ENCODE data around the gene DPH1.

The DPH1 gene

DNA sequence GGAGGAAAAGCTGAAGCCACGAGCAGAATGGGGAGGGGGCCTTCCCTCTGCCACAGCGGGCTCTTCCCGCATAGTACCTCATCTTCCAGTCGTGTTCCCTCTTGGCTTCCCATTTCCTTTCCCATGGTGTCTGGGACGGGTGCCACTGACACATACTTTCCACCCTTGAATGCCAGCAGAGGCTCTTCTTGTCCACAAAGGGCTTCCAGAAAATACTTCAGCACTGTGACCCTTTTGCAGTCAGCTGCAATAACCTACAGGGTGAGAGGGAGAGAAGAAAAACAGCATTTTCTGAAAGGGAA lies 55.6 kb downstream of the DPH1 start:
- CTCF ChIA-PET = interaction anchor here (0.7 to 3.4 kb wide), 4 partner anchors 159 to 197 kb away, joined by 3 to 13 read pairs (median 5); no protein-coding TSS in a partner anchor
- TF ChIP-seq ZFHX2 (tag by site-specific recombination; conservative IDR thresholded peaks at IDR 0.05) = no peak
- TF ChIP-seq ZSCAN30 (tag by site-specific recombination; IDR thresholded peaks at IDR 0.05) = no peak
- TF ChIP-seq, protein P1, sequence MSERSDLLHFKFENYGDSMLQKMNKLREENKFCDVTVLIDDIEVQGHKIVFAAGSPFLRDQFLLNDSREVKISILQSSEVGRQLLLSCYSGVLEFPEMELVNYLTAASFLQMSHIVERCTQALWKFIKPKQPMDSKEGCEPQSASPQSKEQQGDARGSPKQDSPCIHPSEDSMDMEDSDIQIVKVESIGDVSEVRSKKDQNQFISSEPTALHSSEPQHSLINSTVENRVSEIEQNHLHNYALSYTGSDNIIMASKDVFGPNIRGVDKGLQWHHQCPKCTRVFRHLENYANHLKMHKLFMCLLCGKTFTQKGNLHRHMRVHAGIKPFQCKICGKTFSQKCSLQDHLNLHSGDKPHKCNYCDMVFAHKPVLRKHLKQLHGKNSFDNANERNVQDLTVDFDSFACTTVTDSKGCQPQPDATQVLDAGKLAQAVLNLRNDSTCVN (tag by site-specific recombination; optimal IDR thresholded peaks at IDR 0.05) = no peak
- no peak for TF ChIP-seq ZNF18 (tag by site-specific recombination; IDR thresholded peaks at IDR 0.05)
- no peak for TF ChIP-seq ZNF610 (tag by site-specific recombination; IDR thresholded peaks at IDR 0.05; ENCODE audit: borderline replicate concordance)
- TF ChIP-seq ZNF280D (tag by site-specific recombination; IDR thresholded peaks at IDR 0.05) = no peak
- TF ChIP-seq ZNF600 (tag by site-specific recombination; IDR thresholded peaks at IDR 0.05) = no peak
- no peak for TF ChIP-seq ZBTB20 (tag by site-specific recombination; IDR thresholded peaks at IDR 0.05)
- TF ChIP-seq ZNF629 (tag by site-specific recombination; IDR thresholded peaks at IDR 0.05) = no peak
- TF ChIP-seq, protein P2, sequence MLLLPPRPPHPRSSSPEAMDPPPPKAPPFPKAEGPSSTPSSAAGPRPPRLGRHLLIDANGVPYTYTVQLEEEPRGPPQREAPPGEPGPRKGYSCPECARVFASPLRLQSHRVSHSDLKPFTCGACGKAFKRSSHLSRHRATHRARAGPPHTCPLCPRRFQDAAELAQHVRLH (tag by site-specific recombination; IDR thresholded peaks at IDR 0.05) = no peak
- TF ChIP-seq ZBTB1 (tag by site-specific recombination; IDR thresholded peaks at IDR 0.05) = no peak
- TF ChIP-seq ZNF274 (IDR thresholded peaks at IDR 0.05; ENCODE audit: low read length) = no peak
- TF ChIP-seq ZNF274 (tag by site-specific recombination; IDR thresholded peaks at IDR 0.05; ENCODE audit: borderline replicate concordance) = no peak
- TF ChIP-seq ZNF114 (tag by site-specific recombination; IDR thresholded peaks at IDR 0.05) = no peak
- TF ChIP-seq, protein P3, sequence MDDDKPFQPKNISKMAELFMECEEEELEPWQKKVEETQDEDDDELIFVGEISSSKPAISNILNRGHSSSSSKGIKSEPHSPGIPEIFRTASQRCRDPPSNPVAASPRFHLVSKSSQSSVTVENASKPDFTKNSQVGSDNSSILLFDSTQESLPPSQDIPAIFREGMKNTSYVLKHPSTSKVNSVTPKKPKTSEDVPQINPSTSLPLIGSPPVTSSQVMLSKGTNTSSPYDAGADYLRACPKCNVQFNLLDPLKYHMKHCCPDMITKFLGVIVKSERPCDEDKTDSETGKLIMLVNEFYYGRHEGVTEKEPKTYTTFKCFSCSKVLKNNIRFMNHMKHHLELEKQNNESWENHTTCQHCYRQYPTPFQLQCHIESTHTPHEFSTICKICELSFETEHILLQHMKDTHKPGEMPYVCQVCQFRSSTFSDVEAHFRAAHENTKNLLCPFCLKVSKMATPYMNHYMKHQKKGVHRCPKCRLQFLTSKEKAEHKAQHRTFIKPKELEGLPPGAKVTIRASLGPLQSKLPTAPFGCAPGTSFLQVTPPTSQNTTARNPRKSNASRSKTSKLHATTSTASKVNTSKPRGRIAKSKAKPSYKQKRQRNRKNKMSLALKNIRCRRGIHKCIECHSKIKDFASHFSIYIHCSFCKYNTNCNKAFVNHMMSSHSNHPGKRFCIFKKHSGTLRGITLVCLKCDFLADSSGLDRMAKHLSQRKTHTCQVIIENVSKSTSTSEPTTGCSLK (tag by site-specific recombination; IDR thresholded peaks at IDR 0.05) = no peak
- TF ChIP-seq SP2 (tag by site-specific recombination; IDR thresholded peaks at IDR 0.05) = no peak
- no peak for TF ChIP-seq ZNF26 (tag by site-specific recombination; IDR thresholded peaks at IDR 0.05)
- no peak for TF ChIP-seq KLF10 (tag by site-specific recombination; IDR thresholded peaks at IDR 0.05)
- no peak for TF ChIP-seq SALL2 (tag by site-specific recombination; IDR thresholded peaks at IDR 0.05; ENCODE audit: borderline replicate concordance)
- Histone ChIP-seq H3K4me1 (ENCODE audit: control insufficient read depth, insufficient read depth, low read length) (no peaks in the 10 kb centered on the region), H3K9me3 (ENCODE audit: control insufficient read depth, insufficient read depth, low read depth, low read length) (no peaks in the 10 kb centered on the region), H3K4me3 (ENCODE audit: low read depth, low read length) (no peak overlapping the region), H3K27ac (ENCODE audit: extremely low read depth, low read depth, low read length) (no peak overlapping the region), H3K36me3 (ENCODE audit: control insufficient read depth in 2 of 2, insufficient read depth in 1 of 2, low read length in 2 of 2) (peaks cover 0 to 45% of the 10 kb centered on the region in 2 experiments; a peak in 2 of 3 replicates)
- POLR2A ChIA-PET = no interaction called here

Measured in HEK293 (cell line).